COLO668 (cell line): ENCODE measurements around the gene RBM15B.
"Not testable (repeated sequence)": the region's sequence is repeated elsewhere in the genome, so short reads cannot be mapped to it uniquely, and the experiment has no call there.

Experiments
- DNase-seq: peaks from one replicate; lab custom pipeline; 2025; ENCODE audit not compliant: unreplicated experiment; lab: John Stamatoyannopoulos, UW

Gene RBM15B

GRCh38 chr3:51378065-51378464, 13.0 kb upstream of the RBM15B start:
- no peak for DNase-seq

GRCh38 chr3:51378726-51379125, 12.4 kb upstream of the RBM15B start:
- DNase-seq: no peak

GRCh38 chr3:51379301-51379700, 11.8 kb upstream of the RBM15B start:
- no peak for DNase-seq

- no peak for DNase-seq
Measured at GRCh38 chr3:51379746-51380455, 11.2 kb upstream of the RBM15B start.

GRCh38 chr3:51380601-51381332, 10.3 kb upstream of the RBM15B start:
- DNase-seq: no peak

DNA sequence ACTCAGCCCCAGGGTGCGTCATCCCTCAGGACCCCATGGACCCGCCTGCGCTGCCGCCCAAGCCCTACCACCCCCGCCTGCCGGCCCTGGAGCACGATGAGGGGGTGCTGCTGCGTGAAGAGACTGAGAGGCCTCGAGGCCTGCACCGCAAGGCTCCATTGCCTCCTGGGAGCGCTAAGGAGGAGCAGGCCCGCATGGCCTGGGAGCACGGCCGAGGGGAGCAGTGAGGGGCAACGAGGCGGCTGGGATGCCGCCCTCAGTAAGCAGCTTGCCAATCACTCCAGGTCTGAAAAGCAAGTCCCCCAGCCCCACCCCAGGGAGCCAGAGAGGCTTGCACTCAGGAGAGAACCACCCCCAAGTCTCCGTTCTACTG, 9.8 kb upstream of the RBM15B start:
- DNase-seq: no peak

DNA sequence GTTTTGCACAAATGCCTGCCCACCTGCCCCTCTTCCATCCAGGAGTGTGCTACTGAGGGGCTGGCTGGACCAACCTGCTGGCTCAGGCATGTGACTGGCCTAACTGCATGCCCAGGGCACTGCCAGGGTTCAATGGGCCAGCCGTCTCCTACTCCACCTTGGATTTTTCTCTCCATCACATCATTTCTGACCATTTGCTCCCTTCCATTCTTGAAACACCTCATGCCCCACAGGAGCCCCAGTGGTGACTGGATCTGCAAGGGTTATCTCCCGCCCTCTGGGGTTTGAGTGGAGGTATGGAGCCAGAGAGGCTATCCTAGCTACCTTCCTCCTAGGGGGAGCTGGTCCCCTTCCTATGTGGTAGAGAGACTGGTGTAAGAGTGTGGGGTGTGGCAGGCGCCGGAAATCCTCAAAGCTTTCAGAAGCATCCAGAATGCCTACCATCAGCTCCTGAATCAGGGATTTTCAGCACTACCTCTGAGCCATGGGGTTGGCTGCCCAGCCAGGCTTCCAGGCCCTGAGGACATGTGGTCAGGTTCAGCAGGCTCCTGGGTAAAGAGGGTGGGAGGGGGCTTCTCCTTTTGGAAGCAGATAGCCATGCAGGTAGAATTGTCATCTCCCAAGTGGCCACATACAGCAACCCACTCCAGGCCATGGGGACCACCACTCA, 8.9 kb upstream of the RBM15B start:
- no peak for DNase-seq

DNA sequence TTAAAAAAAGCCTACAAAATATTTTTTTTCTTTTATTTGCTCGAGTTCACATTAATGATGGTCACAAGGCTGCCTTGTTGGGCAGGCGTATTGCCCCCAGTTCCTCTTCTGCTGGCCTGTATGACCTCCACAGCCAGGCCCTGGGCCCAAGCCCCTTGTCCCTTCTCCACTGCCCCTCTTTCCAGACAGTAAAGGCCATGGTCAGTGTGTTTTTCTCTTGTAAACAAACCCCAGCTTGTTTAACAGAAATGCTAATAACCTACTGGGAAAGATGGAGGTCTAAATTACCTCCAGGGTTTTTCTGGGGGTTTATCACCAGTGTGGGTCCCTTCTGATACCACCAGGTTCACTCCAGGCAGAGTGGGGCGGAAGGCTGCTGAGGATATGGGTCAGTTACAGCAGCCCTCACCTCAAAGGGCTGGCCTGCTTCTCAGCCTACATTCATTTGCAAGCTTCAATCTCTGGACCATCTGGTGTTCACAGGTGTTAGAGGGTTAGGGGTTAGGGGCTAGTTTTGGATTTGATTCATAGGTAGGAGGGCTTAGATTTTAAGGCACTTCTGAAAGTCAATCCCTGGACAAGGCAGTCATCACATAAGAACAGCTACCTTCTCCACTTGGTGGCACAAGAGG, 8.0 kb upstream of the RBM15B start:
- no peak for DNase-seq

- DNase-seq: peak; percentile 39
Measured at GRCh38 chr3:51384055-51384725, 6.9 kb upstream of the RBM15B start.

DNA sequence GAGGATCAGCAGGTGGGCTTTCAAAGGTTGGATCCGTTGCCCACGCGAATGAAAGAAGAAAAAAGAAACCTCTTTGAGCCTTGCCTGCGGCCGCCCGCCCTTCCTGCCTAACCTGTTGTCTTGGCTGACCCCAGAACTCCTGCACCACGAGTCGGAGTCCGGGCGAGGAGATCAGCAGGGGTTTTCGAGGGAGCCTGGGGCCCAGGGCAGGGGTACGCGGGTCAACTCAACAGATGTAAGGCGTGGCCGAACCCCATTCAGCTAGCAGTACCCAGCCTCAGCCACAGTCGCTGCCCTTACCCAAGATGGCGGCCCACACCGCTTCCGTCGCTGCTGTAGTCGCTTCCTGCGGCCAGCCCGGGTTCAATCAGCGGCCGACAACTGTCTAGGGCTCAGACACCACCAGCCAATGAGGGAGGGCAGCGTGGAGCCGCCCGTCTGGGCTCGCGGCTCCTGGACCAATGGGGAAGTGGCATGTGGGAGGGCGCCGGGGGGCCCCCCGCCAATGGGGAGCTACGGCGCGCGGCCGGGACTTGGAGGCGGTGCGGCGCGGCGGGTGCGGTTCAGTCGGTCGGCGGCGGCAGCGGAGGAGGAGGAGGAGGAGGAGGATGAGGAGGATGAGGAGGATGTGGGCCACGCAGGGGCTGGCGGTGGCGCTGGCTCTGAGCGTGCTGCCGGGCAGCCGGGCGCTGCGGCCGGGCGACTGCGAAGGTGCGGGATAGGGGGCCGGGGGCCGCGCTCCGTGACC, 6.2 kb upstream of the RBM15B start, which contains the start of gene MANF:
Gene MANF (plus strand): TSS at position 566 of the 748 bp plus-strand sequence. CDS start 52 bp downstream, at position 618.
- DNase-seq: peak; percentile 95

DNA sequence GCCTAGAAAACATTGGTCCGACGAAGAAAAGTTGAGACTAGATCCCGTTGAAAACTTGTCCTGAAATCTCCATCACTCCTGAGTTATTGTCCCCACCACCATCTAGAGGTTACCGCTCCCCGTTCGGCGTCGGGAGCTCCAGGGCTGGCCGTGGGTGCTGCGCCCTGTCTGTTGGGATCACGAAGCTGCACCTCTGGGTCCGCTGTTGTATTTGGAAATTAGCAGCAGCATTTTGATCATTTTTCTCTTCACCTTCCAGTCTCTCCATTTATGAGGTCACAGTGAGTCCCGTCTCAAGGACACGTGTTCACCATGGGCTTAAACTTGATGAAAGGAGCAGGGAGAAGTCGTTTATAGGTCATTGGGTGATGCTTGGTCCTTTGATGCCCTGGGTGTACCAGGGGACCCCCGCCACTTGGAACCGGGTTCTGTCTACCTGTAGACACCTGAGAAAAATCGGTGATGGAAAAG, 5.4 kb upstream of the RBM15B start:
- DNase-seq: no peak

DNA sequence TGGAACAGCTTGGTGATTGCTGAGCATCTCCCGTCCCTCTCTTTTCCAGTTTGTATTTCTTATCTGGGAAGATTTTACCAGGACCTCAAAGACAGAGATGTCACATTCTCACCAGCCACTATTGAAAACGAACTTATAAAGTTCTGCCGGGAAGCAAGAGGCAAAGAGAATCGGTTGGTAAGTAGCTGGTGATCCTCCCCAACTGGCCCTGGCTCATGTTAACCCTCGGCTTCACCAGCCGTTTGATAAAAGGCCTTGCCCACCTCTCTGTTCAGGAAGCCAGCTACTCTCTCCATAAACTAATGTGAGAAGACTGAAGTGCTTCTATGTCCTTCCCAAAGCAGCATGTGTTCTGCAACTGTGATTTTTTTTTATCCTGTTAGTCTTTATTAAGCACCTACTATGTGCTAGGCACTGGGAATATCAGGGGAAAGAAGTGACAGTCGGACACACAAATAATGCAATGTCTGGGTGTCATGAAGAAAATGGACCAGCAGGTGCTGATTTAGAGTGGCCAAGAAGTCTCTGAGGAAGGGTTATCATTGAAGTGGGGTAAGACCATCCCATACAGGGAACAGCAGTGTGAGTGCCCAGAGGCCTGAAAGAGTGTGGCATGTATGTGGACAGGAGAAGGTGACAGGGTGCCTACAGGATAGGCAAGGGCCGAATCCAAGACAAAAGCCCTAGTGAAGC, 4.8 kb upstream of the RBM15B start:
- no peak for DNase-seq

GRCh38 chr3:51386852-51387229, 4.2 kb upstream of the RBM15B start:
- no peak for DNase-seq

- DNase-seq: not testable (repeated sequence)
Measured at GRCh38 chr3:51387281-51387680, 3.8 kb upstream of the RBM15B start.

DNA sequence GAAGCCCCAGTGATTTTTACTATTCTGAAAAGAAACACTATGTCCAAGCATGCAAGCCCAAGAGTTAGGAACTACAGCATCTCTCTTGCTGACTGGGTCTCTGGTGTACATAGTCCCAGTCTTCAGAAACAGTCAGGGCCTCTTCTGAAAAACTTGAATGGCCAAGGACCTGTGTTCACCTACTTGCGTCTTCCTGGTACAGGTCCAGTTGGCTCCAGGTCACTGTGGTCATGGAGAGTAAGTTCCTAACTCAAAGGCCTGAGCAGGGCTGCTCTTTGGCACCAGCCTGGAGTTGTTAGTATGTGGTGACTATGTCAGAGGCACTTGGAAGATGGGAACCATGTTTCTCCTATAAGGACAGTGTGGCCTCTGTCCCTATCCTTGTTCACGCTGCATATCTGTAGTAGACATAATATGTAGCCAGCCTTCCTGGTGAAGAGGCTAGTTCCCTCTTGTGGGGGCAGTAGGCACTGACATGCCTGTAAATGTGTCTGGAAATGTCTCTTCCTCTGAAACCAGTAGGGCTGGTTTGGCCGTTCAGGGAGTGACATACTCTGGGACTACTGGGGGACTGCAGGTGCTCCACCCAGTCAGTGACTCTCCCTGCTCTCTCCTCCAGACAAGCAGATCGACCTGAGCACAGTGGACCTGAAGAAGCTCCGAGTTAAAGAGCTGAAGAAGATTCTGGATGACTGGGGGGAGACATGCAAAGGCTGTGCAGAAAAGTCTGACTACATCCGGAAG, 2.6 kb upstream of the RBM15B start:
- peak; percentile 33 for DNase-seq

GRCh38 chr3:51389423-51390183, 1.5 kb upstream of the RBM15B start:
- DNase-seq: peak; percentile 28

DNA sequence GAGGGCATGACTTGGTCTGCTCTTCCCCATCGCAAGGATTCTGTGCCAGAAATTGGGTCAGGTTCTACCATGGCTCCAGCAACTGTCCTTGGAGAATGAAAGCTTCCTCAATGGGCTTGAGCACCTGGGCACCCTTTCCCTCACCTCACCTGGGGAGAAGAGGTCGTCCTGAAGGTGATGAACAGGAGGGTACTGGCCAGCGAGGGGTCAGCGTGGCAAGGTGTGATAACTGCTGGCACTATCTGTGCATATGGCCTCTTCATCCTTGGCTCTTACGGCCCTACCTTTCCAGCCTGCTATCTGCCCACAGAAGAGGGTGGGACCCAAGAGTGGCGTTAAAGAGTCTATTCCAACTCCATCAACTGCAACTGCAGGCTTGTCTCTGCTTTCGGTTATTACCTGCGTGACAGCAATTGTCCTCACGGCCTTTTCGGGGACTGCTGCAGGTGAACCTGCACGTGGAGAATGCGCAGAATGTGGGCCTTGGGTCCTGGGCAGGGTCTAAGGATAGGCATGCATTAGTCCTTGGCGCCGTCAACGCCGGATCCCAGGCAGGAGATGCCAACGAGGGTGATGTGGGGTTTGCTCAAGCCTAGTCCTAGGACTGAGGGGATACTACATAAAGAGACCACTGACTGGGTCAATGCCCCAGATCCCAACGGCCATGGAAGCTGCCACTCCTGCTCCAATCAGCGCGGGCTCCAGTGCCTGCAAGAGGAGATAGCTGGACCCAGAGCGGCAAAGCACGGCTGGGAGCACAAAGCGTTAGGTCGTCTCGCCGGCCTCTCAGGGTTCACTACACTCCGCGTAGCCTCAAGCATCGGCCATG, 625 bp upstream of the RBM15B start:
- DNase-seq: no peak
